Tibial artery (tissue), 4 donors: ENCODE measurements around the gene CHMP4B.

Experiments used
- DNase-seq, 2 donors: peaks; one replicate each; pipeline ENCODE4 v3.0.0-alpha.2; 2019
- H3K27ac ChIP-seq, 2 donors: fragments of 200-600 bp; sonication (generic) in 1 of 2; 1 replicate in 1 of 2; 2 replicates in 1 of 2; pipeline ENCODE4 v1.5.1; 2018 to 2019; ENCODE audit warnings: mild to moderate bottlenecking in 1 of 2
- H3K27me3 ChIP-seq, 2 donors: fragments of 200-600 bp; sonication (generic) in 1 of 2; one replicate each; pipeline versions ENCODE4 v1.5.1 to v1.6.0; 2016 to 2019
- H3K36me3 ChIP-seq, 3 donors: fragments of 200-600 bp; sonication (generic) in 2 of 3; one replicate each; pipeline ENCODE4 v1.5.1; 2016 to 2019; ENCODE audit warnings: mild to moderate bottlenecking in 2 of 3
- H3K4me1 ChIP-seq, 4 donors: fragments of 200-600 bp; sonication (generic) in 2 of 4; 1 replicate in 3 of 4; 2 replicates in 1 of 4; pipeline ENCODE4 v1.5.1; 2016 to 2019
- H3K4me3 ChIP-seq, 2 donors: fragments of 200-600 bp; sonication (generic) in 1 of 2; 1 replicate in 1 of 2; 2 replicates in 1 of 2; pipeline ENCODE4 v1.5.1; 2018 to 2019; ENCODE audit warnings: mild to moderate bottlenecking in 2 of 2
- H3K9me3 ChIP-seq, 3 donors: fragments of 200-600 bp; sonication (generic) in 1 of 3; one replicate each; pipeline ENCODE4 v1.5.1; 2016 to 2019
- intact Hi-C: fragments of 100-400 bp; cut with DNase I; formaldehyde crosslinking; loops from one replicate; pipeline ENCODE4 v1.15.0; 2023; ENCODE audit warnings: low total_unique reads
- TF ChIP-seq, protein P1 (sequence below), 2 experiments: fragments of 200-600 bp in 1 of 2; fragments of 450-650 bp in 1 of 2; IDR thresholded peaks; one replicate each; pipeline ENCODE4 v1.5.1; 2017 to 2019; ENCODE audit warnings: antibody characterized with exemption in 2 of 2, mild to moderate bottlenecking in 1 of 2, moderate library complexity in 1 of 2

Gene CHMP4B

DNA sequence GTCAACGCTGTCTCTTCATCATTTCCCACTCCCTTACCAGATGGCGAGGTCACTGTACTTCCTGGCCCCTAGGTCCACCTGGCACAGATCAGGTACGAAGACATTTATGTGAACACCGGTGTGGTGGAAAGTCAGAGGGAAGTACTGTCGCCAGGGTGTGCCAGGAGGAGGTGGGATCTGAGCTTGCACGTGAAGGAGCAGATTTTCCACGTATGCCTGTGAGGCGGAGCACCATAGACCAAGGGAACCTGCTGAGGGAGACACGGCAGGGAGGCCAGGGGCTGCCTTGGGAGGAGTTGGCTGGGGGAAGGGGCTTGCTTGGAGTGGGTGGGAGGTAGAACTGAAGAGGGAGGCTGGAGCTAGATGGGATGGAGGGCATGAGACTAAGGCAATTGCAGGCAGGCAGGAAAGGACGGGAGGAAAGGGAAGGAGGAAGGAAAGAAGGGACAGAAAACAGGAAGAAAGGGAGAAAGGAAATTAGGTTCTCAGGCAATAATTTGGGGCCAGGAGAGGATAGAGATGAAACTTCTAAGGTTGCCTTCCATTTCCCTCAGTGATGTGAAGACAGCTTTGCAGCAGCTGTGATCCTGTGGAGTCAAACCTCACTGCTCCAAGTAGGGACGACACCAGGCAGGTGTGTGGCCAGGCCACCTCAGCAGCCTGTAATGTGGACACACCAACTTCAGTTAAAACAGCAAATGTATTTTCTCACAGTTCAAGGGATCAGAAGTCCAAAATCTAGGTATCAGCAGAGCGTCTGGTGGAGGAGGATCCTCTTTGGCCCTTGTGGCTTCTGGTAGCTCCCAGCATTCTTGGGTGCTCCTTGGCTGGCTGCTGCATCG, 46.8 kb downstream of the CHMP4B start:
- Histone ChIP-seq H3K4me1 (peaks cover 0 to 5% (median 5%) of the 10 kb centered on the region in 4 donors), H3K27me3 (no peaks in the 10 kb centered on the region), H3K9me3 (no peaks in the 10 kb centered on the region), H3K36me3 (peaks cover 29 to 63% (median 47%) of the 10 kb centered on the region in 3 donors), H3K4me3 (no peak overlapping the region), H3K27ac (no peak overlapping the region)
- TF ChIP-seq, protein P1, sequence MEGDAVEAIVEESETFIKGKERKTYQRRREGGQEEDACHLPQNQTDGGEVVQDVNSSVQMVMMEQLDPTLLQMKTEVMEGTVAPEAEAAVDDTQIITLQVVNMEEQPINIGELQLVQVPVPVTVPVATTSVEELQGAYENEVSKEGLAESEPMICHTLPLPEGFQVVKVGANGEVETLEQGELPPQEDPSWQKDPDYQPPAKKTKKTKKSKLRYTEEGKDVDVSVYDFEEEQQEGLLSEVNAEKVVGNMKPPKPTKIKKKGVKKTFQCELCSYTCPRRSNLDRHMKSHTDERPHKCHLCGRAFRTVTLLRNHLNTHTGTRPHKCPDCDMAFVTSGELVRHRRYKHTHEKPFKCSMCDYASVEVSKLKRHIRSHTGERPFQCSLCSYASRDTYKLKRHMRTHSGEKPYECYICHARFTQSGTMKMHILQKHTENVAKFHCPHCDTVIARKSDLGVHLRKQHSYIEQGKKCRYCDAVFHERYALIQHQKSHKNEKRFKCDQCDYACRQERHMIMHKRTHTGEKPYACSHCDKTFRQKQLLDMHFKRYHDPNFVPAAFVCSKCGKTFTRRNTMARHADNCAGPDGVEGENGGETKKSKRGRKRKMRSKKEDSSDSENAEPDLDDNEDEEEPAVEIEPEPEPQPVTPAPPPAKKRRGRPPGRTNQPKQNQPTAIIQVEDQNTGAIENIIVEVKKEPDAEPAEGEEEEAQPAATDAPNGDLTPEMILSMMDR (IDR thresholded peaks at IDR 0.05) = no peak
- DNase-seq = no peak
- intact Hi-C loops = no loop called here

DNA sequence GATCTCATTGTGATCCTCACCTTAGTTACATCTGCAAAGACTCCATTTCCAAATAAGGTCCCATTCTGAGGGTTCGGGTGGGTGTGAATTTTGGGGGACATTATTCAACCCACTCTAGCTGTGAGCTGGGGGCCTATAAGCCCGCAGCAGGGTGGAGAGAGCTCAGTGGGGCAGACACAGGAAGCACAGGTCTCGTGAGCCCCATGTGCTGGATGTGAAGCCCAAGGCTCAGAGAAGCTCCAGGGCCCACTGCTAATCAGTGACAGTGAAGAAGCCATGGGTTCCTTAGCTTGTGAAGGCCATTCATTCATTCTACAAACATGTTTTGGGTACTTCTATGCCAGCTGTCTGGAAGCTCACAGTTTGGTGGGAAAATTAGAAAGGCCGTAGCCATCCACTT, 47.5 kb downstream of the CHMP4B start:
- no peak overlapping the region for H3K27ac ChIP-seq
- H3K36me3 ChIP-seq = peaks cover 24 to 55% (median 40%) of the 10 kb centered on the region in 3 donors
- peaks cover 0 to 8% (median 6%) of the 10 kb centered on the region in 4 donors for H3K4me1 ChIP-seq
- no peaks in the 10 kb centered on the region for H3K27me3 ChIP-seq
- TF ChIP-seq, protein P1 (IDR thresholded peaks at IDR 0.05) = no peak
- DNase-seq = no peak
- intact Hi-C loops = no loop called here
- no peaks in the 10 kb centered on the region for H3K9me3 ChIP-seq
- H3K4me3 ChIP-seq = no peak overlapping the region

DNA sequence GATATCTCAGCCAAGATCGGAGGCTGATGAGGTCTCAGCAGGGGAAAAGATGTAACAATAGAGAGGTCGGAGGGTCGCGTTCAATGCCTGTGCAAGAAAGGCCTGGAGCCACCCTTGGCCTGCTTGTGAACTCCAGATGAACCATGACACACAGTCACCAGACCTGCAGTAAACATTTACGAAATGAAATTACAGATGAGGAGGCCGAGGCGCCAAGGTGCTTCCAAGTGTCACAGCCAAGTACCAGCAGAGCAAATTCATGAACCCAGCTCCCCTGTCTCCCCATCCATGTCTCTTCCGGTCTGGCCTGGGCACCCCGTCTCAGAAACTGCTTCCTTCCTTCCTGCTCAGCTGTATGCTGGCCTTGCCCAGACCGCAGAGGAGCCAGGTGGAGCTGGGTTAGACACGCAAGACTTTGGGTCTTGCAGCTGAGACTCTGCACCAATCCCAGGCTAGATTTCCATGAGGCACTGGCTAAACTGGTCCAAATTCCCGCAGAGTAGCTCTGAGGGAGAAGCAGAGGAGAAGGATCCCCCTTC, 48.1 kb downstream of the CHMP4B start:
- no peaks in the 10 kb centered on the region for H3K27me3 ChIP-seq
- intact Hi-C loops = no loop called here
- no peaks in the 10 kb centered on the region for H3K9me3 ChIP-seq
- H3K27ac ChIP-seq = no peak overlapping the region
- no peak overlapping the region for H3K4me3 ChIP-seq
- TF ChIP-seq, protein P1 (IDR thresholded peaks at IDR 0.05) = no peak
- H3K36me3 ChIP-seq = peaks cover 18 to 50% (median 34%) of the 10 kb centered on the region in 3 donors
- DNase-seq = no peak
- peaks cover 0 to 8% (median 6%) of the 10 kb centered on the region in 4 donors for H3K4me1 ChIP-seq

DNA sequence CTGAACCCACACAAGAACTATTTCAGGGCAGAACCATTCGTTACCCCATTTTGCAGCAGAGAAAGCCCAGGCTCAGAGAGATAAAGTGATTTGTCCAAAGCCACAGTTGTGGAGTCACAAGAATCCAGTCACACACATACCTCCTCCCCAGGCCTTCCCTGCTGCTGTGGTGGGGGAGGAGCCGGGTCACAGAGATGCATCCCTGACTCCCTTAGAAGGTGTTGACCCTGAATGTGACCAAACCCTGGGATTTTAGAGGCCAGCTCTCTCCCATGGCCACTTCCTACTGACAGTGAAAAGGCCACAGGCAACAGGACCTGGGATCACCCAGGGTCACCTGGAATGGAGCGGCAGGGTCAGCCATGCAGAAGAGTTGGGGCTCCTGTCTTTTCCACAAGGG, 48.6 kb downstream of the CHMP4B start:
- DNase-seq = no peak
- peaks cover 0 to 8% (median 6%) of the 10 kb centered on the region in 4 donors for H3K4me1 ChIP-seq
- H3K36me3 ChIP-seq = peaks cover 13 to 44% (median 29%) of the 10 kb centered on the region in 3 donors
- H3K27ac ChIP-seq = no peak overlapping the region
- no peaks in the 10 kb centered on the region for H3K27me3 ChIP-seq
- intact Hi-C loops = loop anchor here (5.0 kb wide), 1 partner anchor 208 kb away; no protein-coding TSS in a partner anchor
- TF ChIP-seq, protein P1 (IDR thresholded peaks at IDR 0.05) = no peak
- no peaks in the 10 kb centered on the region for H3K9me3 ChIP-seq
- H3K4me3 ChIP-seq = no peak overlapping the region

DNA sequence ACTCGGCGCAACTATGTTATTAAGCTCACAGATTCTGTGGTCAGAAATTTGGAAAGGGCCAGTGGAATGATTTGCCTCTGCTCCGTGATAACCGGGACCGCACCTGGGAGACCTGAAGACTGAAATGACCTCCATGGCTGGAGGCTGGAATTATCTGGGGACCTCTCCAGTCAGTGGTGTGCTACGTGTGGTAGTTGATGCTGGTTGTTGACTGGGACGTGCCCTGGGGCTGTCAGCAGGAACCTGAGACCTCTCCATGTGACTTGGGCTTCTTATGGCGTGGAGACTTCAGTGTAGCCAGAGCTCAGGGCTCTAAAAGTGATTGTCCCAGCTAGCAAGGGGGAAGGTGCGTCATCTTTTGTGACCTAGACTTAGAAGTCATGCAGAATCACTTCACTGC, 50.3 kb downstream of the CHMP4B start:
- TF ChIP-seq, protein P1 (IDR thresholded peaks at IDR 0.05) = no peak
- no peak overlapping the region for H3K4me3 ChIP-seq
- peaks cover 0 to 8% (median 6%) of the 10 kb centered on the region in 4 donors for H3K4me1 ChIP-seq
- no peak overlapping the region for H3K27ac ChIP-seq
- no peaks in the 10 kb centered on the region for H3K9me3 ChIP-seq
- peaks cover 1 to 27% (median 13%) of the 10 kb centered on the region in 3 donors for H3K36me3 ChIP-seq
- intact Hi-C loops = loop anchor here (5.0 kb wide), 1 partner anchor 206 kb away; no protein-coding TSS in a partner anchor
- no peaks in the 10 kb centered on the region for H3K27me3 ChIP-seq
- no peak for DNase-seq
